B cell (primary cell): ENCODE results near the gene FBXW9.

Source experiments
- EZH2 ChIP-seq: IDR thresholded peaks from 2 replicates; pipeline ENCODE4 v1.6.1; 2012; ENCODE audit warnings: borderline replicate concordance, low read depth, mild to moderate bottlenecking, moderate library complexity, low read length; ENCODE audit not compliant: insufficient read depth, poor library complexity, severe bottlenecking
- TF ChIP-seq, protein P1 (sequence below): fragments of 200-600 bp; IDR thresholded peaks from one replicate; pipeline ENCODE4 v1.8.0; 2022; ENCODE audit warnings: antibody characterized with exemption, mild to moderate bottlenecking

DNA sequence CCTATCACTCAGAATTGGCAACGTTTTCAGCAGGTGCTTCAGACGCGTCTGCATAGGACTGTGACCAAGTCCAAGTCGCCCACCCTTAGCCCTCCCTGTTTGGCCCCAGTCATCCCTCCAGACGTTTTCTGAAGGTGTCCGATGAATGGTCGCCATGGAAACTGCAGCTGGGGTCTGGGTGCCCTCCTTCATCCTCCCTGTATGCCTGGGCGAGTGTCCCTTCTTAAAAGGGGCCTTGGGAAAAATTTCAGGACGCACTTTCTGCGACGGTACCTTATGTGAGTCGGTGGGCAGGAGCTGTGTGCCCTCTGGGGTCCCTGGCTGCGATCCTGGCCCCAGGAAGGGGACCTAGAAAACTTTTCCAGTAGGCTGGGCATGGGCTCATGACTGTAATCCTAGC is 55.0 kb downstream of the FBXW9 start:
- TF ChIP-seq, protein P1, sequence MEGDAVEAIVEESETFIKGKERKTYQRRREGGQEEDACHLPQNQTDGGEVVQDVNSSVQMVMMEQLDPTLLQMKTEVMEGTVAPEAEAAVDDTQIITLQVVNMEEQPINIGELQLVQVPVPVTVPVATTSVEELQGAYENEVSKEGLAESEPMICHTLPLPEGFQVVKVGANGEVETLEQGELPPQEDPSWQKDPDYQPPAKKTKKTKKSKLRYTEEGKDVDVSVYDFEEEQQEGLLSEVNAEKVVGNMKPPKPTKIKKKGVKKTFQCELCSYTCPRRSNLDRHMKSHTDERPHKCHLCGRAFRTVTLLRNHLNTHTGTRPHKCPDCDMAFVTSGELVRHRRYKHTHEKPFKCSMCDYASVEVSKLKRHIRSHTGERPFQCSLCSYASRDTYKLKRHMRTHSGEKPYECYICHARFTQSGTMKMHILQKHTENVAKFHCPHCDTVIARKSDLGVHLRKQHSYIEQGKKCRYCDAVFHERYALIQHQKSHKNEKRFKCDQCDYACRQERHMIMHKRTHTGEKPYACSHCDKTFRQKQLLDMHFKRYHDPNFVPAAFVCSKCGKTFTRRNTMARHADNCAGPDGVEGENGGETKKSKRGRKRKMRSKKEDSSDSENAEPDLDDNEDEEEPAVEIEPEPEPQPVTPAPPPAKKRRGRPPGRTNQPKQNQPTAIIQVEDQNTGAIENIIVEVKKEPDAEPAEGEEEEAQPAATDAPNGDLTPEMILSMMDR = no peak
- TF ChIP-seq EZH2 = no peak
